ENCODE results near the gene SPPL2B.
"Not testable (repeated sequence)": the region's sequence is repeated elsewhere in the genome, so short reads cannot be mapped to it uniquely, and the experiment has no call there.

SPPL2B gene

GRCh38 chr19:2382530-2383222, 54.2 kb downstream of the SPPL2B start:
- DNase-seq, result no peak

DNA sequence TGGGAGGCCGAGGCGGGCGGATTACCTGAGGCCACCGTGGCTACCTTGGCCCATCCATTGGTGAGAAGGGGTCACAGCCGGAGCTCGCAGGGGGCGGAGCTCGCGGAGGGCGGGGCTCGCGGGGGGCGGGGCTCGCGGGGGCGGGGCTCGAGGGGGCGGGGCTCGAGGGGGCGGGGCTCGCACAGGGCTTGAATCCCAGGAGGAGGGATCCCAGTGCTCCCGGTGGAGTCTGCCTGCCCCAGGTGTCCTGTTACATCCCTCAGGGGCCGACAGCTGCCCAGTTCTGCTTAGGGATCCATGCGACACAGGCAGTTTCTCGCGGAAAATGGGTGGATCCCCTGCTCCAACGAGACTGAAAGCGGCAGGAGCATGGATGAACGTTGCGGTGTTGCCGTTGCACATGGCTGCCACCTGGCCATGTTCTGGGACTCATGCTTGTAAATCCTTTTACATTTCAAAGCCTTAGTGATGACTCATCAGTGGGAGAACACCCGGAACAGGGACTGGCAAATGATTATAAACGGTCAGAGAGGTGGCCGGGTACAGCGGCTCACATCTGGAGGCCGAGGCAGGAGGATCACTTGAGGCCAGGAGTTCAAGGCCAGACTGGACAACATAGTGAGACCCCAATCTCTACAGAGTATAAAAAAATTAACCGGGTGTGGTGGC, 56.7 kb downstream of the SPPL2B start:
- DNase-seq, result peak; percentile 31

DNA sequence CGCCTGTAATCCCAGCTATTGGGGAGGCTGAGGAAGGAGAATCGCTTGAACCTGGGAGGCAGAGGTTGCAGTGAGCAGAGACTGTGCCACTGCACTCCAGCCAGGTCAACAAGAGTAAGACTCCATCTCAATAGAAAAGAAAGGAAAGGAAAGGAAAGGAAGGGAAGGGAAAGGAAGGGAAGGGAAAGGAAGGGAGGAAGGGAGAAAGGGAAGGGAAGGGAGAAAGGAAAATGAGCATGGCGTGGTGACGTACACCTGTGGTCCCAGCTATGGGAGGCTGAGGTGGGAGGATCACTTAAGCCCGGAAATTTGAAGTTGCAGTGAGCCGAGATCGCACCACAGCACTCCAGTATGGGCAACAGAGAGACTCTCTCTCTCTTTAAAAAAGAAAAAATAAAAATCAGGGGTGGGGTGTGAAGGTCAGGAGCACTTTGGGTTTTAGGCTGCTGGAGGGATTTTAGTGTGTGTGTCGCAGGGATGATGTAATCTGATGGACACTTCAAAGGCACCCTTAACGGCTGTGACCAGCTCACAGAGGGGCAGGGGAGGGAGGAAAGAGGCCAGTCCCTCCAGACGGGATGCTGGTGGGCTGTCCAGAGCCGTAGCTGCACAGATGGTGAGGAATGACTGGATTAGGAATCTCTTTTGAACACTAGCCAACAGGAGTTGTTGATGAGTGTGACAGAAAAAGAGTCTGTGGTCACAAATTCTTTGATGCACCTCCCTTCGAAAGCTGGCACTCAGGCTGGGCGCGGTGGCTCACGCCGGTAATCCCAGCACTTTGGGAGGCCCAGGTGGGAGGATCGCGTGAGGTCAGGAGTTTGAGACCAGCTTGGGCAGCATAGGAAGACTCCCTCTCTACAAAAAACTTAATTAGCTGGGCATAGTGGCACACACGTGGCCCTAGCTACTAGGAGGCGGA, 59.1 kb downstream of the SPPL2B start:
- no peak for DNase-seq

- no peak for DNase-seq
Measured at GRCh38 chr19:2389594-2389993, 61.1 kb downstream of the SPPL2B start.

GRCh38 chr19:2391118-2391725, 62.7 kb downstream of the SPPL2B start:
- peak; percentile 57 for DNase-seq

GRCh38 chr19:2392366-2392765, 63.9 kb downstream of the SPPL2B start:
- no peak for DNase-seq

DNA sequence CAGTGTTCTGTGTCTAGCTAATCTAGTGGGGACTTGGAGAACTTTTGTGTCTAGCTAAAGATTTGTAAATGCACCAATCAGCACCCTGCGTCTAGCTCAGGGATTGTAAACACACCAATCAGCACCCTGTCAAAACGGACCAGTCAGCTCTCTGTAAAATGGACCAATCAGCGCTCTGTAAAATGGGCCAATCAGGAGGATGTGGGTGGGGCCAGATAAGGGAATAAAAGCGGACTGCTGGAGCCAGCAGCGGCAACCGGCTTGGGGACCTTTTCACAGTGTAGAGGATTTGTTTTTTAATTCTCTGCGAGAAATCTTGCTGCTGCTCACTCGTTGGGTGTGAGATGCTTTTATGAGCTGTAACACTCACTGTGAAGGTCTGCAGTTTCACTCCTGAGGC, 64.4 kb downstream of the SPPL2B start:
- DNase-seq, result not testable (repeated sequence)

- no peak for DNase-seq
Measured at GRCh38 chr19:2394054-2394441, 65.6 kb downstream of the SPPL2B start.

GRCh38 chr19:2394442-2395292, 66.2 kb downstream of the SPPL2B start:
- no peak for DNase-seq

DNA sequence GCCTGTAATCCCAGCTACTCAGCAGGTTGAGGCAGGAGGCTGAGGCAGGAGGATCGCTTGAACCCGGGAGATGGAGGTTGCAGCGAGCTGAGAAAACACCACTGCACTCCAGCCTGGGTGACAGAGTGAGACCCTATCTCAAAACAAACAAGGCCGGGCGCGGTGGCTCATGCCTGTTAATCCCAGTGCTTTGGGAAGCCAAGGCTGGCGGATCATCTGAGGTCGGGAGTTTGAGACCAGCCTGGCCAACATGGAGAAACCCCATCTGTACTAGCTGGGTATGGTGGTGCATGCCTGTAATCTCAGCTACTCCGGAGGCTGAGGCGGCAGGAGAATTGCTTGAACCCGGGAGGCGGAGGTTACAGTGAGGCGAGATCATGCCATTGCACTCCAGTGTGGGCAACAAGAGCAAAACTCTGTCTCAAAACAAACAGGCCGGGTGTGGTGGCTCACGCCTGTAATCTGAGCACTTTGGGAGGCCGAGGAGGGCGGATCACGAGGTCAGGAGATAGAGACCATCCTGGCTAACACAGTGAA, 66.9 kb downstream of the SPPL2B start:
- not testable (repeated sequence) for DNase-seq

DNA sequence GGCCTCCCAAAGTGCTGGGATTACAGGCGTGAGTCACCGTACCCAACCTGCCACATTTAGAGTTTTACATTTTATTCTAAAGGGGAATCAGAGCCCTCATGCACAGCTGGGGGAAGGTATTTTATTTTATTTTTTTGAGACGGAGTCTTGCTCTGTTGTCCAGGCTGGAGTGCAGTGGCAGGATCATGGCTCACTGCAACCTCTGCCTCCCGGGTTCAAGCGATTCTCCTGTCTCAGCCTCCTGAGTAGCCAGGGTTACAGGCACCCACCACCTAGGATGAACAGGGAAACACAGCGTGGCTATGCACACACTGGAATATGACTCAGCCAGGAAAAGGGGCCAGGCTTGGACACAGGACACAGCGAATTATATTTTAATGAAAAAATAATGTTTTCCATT, 68.7 kb downstream of the SPPL2B start:
- not testable (repeated sequence) for DNase-seq

GRCh38 chr19:2398735-2399305, 70.3 kb downstream of the SPPL2B start:
- DNase-seq, result no peak

DNA sequence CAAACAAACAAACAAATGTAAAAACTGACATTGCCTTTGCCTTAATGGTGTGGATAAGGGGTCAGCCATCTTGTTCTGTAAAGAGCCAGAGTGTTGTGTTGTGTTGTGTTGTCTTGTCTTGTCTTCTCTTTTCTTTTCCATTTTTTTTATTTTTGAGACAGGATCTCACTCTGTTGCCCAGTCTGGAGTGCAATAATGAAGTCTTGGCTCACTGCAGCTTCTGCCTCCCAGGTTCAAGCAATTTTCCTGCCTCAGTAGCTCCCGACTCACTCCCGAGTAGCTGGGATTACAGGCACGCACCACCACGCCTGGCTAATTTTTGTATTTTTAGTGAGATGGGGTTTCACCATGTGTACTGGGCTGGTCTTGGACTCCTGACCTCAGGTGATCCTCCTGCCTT, 71.1 kb downstream of the SPPL2B start:
- no peak for DNase-seq

Data from COR-L47 (cell line).